HepG2 (cell line): ENCODE results near the gene SDCCAG8. TPM values are rescaled to one million over a fixed set of nuclear protein-coding genes. Genes with fewer than 3 reads are reported as not detected.

Experiments used
- ATAC-seq: fragments of 200-7000 bp; cut with Tn5 transposase; 3 replicates; pipeline ENCODE4 v1.9.1; 2020; ENCODE audit warnings: mild to moderate bottlenecking, moderate library complexity
- BruUV-seq: library from RNA; stranded (reverse); fragments of 400-500 nt; replicated peaks from 2 replicates; lab custom pipeline; 2021; lab: Mats Ljungman, UMichigan
- CTCF ChIA-PET: fragments of 300-600 bp; formaldehyde crosslinking; extraction: SDS; loops from one replicate; lab custom pipeline; 2021; ENCODE audit warnings: low total read pairs, inconsistent platforms, low intra/inter-chr PET ratio; lab: Yijun Ruan, JAX
- POLR2A ChIA-PET: fragments of 350-600 bp; sonication (Branson Sonifier 250); formaldehyde crosslinking; loops from one replicate; lab custom pipeline; 2020; ENCODE audit warnings: antibody characterized with exemption, inconsistent platforms; lab: Yijun Ruan, JAX
- DNase-seq: peaks from one replicate; pipeline ENCODE4 v3.0.0-alpha.2; 2015; ENCODE audit warnings: low spot score
- FAIRE-seq: peaks from 3 replicates; lab custom pipeline; 2011; peaks lifted over from hg19 to GRCh38; lab: Jason Lieb, UNC
- H2AFZ ChIP-seq: one replicate; pipeline ENCODE4 v1.6.1; 2011; ENCODE audit warnings: low read length, inconsistent platforms
- H3K27ac ChIP-seq: fragments of 300-600 bp; 3 replicates; pipeline ENCODE4 v1.8.0; 2011; ENCODE audit warnings: mixed run types, mild to moderate bottlenecking, mixed read lengths, low read length, inconsistent platforms; ENCODE audit not compliant: insufficient read depth; ENCODE audit errors: extremely low read length
- H3K27me3 ChIP-seq, 2 experiments: fragments of 200-600 bp in 1 of 2; 2 replicates in 1 of 2; 3 replicates in 1 of 2; pipeline versions ENCODE4 v1.6.0 to v1.8.0; 2011; ENCODE audit warnings: low read length in 2 of 2, mild to moderate bottlenecking in 2 of 2, moderate library complexity in 2 of 2, inconsistent platforms in 1 of 2; ENCODE audit not compliant: insufficient read depth in 2 of 2, control insufficient read depth in 1 of 2
- H3K36me3 ChIP-seq, 2 experiments: fragments of 200-600 bp in 1 of 2; replicated peaks in 1 of 2; 2 replicates in 1 of 2; 3 replicates in 1 of 2; pipeline versions ENCODE4 v1.5.1 to v1.8.0; 2011; ENCODE audit warnings: low read length in 2 of 2, inconsistent platforms in 1 of 2; ENCODE audit not compliant: insufficient read depth in 2 of 2, control insufficient read depth in 1 of 2
- H3K4me1 ChIP-seq: 2 replicates; pipeline ENCODE4 v1.5.1; 2012; ENCODE audit warnings: low read length, inconsistent platforms; ENCODE audit not compliant: insufficient read depth
- H3K4me2 ChIP-seq: 2 replicates; pipeline ENCODE4 v1.6.0; 2011; ENCODE audit warnings: low read depth, low read length, inconsistent platforms
- H3K4me3 ChIP-seq, 3 experiments: fragments of 200-600 bp in 1 of 3; sonication (generic), shearing (Covaris generic) in 1 of 3; replicated peaks in 1 of 3; 2 replicates each; pipeline ENCODE4 v1.5.1; 2011 to 2016; ENCODE audit warnings: low read length in 3 of 3, inconsistent platforms in 2 of 3, low read depth in 2 of 3, mild to moderate bottlenecking in 2 of 3, control low read depth in 1 of 3, mixed read lengths in 1 of 3; ENCODE audit not compliant: insufficient read depth in 1 of 3
- H3K79me2 ChIP-seq: one replicate; pipeline ENCODE4 v1.6.1; 2011; ENCODE audit warnings: low read length, inconsistent platforms; ENCODE audit not compliant: insufficient read depth
- H3K9ac ChIP-seq: 2 replicates; pipeline ENCODE4 v1.6.0; 2011; ENCODE audit warnings: mild to moderate bottlenecking, low read depth, low read length, inconsistent platforms; ENCODE audit not compliant: insufficient read depth
- H3K9me3 ChIP-seq: 2 replicates; pipeline ENCODE4 v1.5.1; 2012; ENCODE audit warnings: mild to moderate bottlenecking, low read length
- H4K20me1 ChIP-seq: 2 replicates; pipeline ENCODE4 v1.6.0; 2011; ENCODE audit warnings: inconsistent platforms, mild to moderate bottlenecking, low read length, moderate library complexity; ENCODE audit not compliant: insufficient read depth
- CSRNP2 ChIP-seq: sonication (generic); formaldehyde crosslinking; conservative IDR thresholded peaks from 2 replicates; pipeline ENCODE4 v1.8.0; 2022; ENCODE audit warnings: low read depth, missing genetic modification reagents
- FOXC1 ChIP-seq: sonication (generic); formaldehyde crosslinking; IDR thresholded peaks from 2 replicates; pipeline ENCODE4 v1.8.0; 2022; ENCODE audit warnings: mild to moderate bottlenecking, missing genetic modification reagents, borderline replicate concordance
- HDAC2 ChIP-seq: sonication (generic); formaldehyde crosslinking; IDR thresholded peaks from 2 replicates; pipeline ENCODE4 v1.4.0; 2020; ENCODE audit warnings: missing genetic modification reagents
- HNF1A ChIP-seq, 2 experiments: sonication (generic) in 1 of 2; formaldehyde crosslinking in 1 of 2; IDR thresholded peaks; 2 replicates each; pipeline versions ENCODE4 v1.4.0 to v1.6.1; 2016 to 2020; ENCODE audit warnings: borderline replicate concordance in 1 of 2, low read depth in 1 of 2, mild to moderate bottlenecking in 1 of 2, missing genetic modification reagents in 1 of 2
- MIXL1 ChIP-seq: IDR thresholded peaks from 2 replicates; pipeline ENCODE4 v1.6.1; 2016
- SPEN ChIP-seq: sonication (generic); formaldehyde crosslinking; IDR thresholded peaks from 2 replicates; pipeline ENCODE4 v1.5.1; 2020; ENCODE audit warnings: low read depth, mild to moderate bottlenecking, missing genetic modification reagents
- TAF15 ChIP-seq: fragments of 200-400 bp; formaldehyde crosslinking; IDR thresholded peaks from one replicate; pipeline ENCODE4 v1.6.1; 2018; ENCODE audit warnings: mild to moderate bottlenecking, low read depth, low read length; ENCODE audit not compliant: poor library complexity, severe bottlenecking
- ZNF12 ChIP-seq: sonication (generic); formaldehyde crosslinking; IDR thresholded peaks from 2 replicates; pipeline ENCODE4 v1.5.0; 2020; ENCODE audit warnings: missing genetic modification reagents
- ZNF17 ChIP-seq: sonication (generic); formaldehyde crosslinking; IDR thresholded peaks from 2 replicates; pipeline ENCODE4 v1.5.0; 2020; ENCODE audit warnings: mild to moderate bottlenecking, missing genetic modification reagents
- ZNF451 ChIP-seq: sonication (generic); formaldehyde crosslinking; IDR thresholded peaks from 2 replicates; pipeline ENCODE4 v1.5.0; 2020; ENCODE audit warnings: mild to moderate bottlenecking, missing genetic modification reagents
- ZNF75D ChIP-seq: sonication (generic); formaldehyde crosslinking; IDR thresholded peaks from 2 replicates; pipeline ENCODE4 v1.8.1; 2023; ENCODE audit warnings: missing genetic modification reagents, mild to moderate bottlenecking, borderline replicate concordance
- WGBS: methylation state at CpG from one replicate; pipeline ENCODE4 v1.1.6; 2017; ENCODE audit warnings: low lambda C conversion rate; 5-methylcytosine and 5-hydroxymethylcytosine counted together
- in situ Hi-C: cut with HindIII; loops from 2 replicates; pipeline ENCODE4 v1.10.0; 2017; ENCODE audit warnings: low pct_unique_long_range_greater_than_20kb; ENCODE audit not compliant: extremely low pct_ligation_motif_present
- intact Hi-C: fragments of 100-400 bp; cut with micrococcal nuclease; formaldehyde crosslinking; loops from one replicate; pipeline ENCODE4 v1.10.0; 2022; ENCODE audit not compliant: unreplicated experiment
- polyA plus RNA-seq, 8 experiments: library from polyadenylated mRNA; depleted of rRNA in 3 of 8; stranded (reverse) in 7 of 8; unstranded in 1 of 8; fragments of >200 nt; fragmentation: Illumina TruSeq in 4 of 8; extraction: Trizol in 4 of 8; gene quantifications; 2 replicates each; pipeline versions ENCODE4 v1.2.1 to v1.2.3, GENCODE V29; 2011 to 2016; ENCODE audit warnings: low read depth in 4 of 8, missing spikeins in 1 of 8, mixed read lengths in 1 of 8; ENCODE audit not compliant: insufficient read depth in 1 of 8
- total RNA-seq, 5 experiments: library from RNA; depleted of rRNA; stranded (reverse); fragments of >200 nt; fragmentation: Illumina TruSeq; extraction: Trizol; gene quantifications; 2 replicates each; pipeline ENCODE4 v1.2.3, GENCODE V29; 2016; ENCODE audit warnings: low read depth in 1 of 5

The SDCCAG8 gene
- total and polyA plus RNA-seq, 2 of the 13 experiments (the other 11 are each of a cell fraction or from before 2014, with no cell fraction given) = 9.5 to 13.4 TPM

- TF ChIP-seq ZNF17 (no peak), SPEN (CRISPR knock-in tag) (no peak), FOXC1 (no peak), HDAC2 (no peak), HNF1A (IDR thresholded peaks at IDR 0.05; ENCODE audit: low read depth) (no peak), HNF1A (CRISPR knock-in tag; IDR thresholded peaks at IDR 0.05; ENCODE audit: borderline replicate concordance) (no peak)
Observed at GRCh38 chr1:243438815-243439214, 183.0 kb downstream of the SDCCAG8 start (continued).

GRCh38 chr1:243440406-243440805, 184.6 kb downstream of the SDCCAG8 start:
- intact Hi-C loops (no loop called here), in situ Hi-C loops (no loop called here)
- CTCF ChIA-PET = no interaction called here
- FAIRE-seq (no peak), DNase-seq (no peak), ATAC-seq (no peak)
- no peaks in the 10 kb centered on the region for H3K9me3 ChIP-seq
- H3K4me1 ChIP-seq = no peaks in the 10 kb centered on the region
- H3K36me3 ChIP-seq = no peaks in the 10 kb centered on the region
- no peak overlapping the region for H2AFZ ChIP-seq
- no peak overlapping the region for H3K4me2 ChIP-seq
- H3K4me3 ChIP-seq = no peak overlapping the region
- no peaks in the 10 kb centered on the region for H4K20me1 ChIP-seq
- TF ChIP-seq CSRNP2 (no peak), ZNF451 (no peak), MIXL1 (CRISPR knock-in tag) (no peak), TAF15 (no peak), ZNF12 (CRISPR knock-in tag) (no peak), ZNF75D (CRISPR knock-in tag) (no peak)
- no peaks in the 10 kb centered on the region for H3K27me3 ChIP-seq
- H3K79me2 ChIP-seq = no peaks in the 10 kb centered on the region
- WGBS = 94% methylated on average over 2 of the region's 2 CpGs
- no TSS peak for BruUV-seq
- no peak overlapping the region for H3K27ac ChIP-seq
- no peak overlapping the region for H3K9ac ChIP-seq
- POLR2A ChIA-PET = no interaction called here
